Brain microvascular endothelial cell (primary cell): ENCODE data around the gene ZNF783.

ENCODE experiments used
- DNase-seq: peaks from one replicate; pipeline ENCODE4 v3.0.0-alpha.2; 2020
- H3K27ac ChIP-seq: fragments of 250-450 bp; sonication (Bioruptor Pico); 2 replicates; pipeline ENCODE4 v1.5.1; 2020; ENCODE audit warnings: mild to moderate bottlenecking, moderate library complexity
- H3K27me3 ChIP-seq: fragments of 250-450 bp; sonication (Bioruptor Pico); replicated peaks from 2 replicates; pipeline ENCODE4 v1.5.1; 2020; ENCODE audit warnings: mild to moderate bottlenecking
- H3K36me3 ChIP-seq: fragments of 250-450 bp; sonication (Bioruptor Pico); replicated peaks from 2 replicates; pipeline ENCODE4 v1.5.1; 2020; ENCODE audit warnings: mild to moderate bottlenecking
- H3K4me3 ChIP-seq: 2 replicates; pipeline ENCODE4 v1.5.1; 2011; ENCODE audit warnings: low read depth, mild to moderate bottlenecking, control low read depth, low read length, moderate library complexity
- in situ Hi-C: cut with HindIII; loops from 2 replicates; pipeline ENCODE4 v1.10.0; 2017; ENCODE audit warnings: low sequenced_read_pairs, low pct_ligation_motif_present
- TF ChIP-seq, protein P1 (sequence below): IDR thresholded peaks from 2 replicates; pipeline ENCODE4 v1.5.1; 2011; ENCODE audit warnings: low read depth, mild to moderate bottlenecking, moderate library complexity, low read length, control low read depth, inconsistent platforms; ENCODE audit errors: missing control alignments

Gene ZNF783

DNA sequence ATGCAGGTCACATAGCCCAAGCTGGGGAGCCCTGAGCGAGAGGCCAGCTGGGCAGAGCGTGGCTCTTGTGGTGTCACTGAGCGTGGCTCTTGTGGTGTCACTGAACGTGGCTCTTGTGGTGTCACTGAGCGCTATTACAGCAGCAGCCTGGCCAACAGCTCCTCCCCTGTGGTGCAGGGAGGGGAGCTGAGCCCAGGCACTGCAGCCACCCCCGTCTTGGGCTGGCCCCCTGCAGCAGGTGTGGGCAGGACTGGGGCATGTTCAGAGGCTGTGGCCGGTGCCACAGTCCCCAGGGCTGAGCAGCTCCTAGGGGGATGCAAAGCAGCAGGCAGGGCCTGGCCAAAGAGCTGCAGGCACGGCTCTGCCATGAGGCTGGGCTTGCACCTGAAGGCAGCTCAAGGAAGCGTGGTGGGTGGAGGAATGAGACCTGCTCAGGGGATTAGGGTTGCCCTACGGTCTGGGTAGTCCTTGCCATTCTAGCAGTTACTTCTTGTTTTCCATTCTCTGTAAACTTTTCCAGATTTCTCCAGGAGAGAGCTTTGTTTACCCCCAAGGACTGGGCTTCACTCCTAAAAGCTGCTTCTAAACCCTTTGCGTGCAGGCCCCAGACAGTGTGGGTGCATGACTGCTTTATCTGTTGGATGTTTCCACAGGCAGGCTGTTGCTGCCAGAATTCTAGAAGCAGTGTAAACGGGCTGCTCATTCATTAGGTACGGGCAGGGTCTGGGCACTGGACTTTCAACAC is 29.2 kb downstream of the ZNF783 start:
- no peaks in the 10 kb centered on the region for H3K27me3 ChIP-seq
- H3K27ac ChIP-seq = no peak overlapping the region
- H3K36me3 ChIP-seq = no peaks in the 10 kb centered on the region
- TF ChIP-seq, protein P1, sequence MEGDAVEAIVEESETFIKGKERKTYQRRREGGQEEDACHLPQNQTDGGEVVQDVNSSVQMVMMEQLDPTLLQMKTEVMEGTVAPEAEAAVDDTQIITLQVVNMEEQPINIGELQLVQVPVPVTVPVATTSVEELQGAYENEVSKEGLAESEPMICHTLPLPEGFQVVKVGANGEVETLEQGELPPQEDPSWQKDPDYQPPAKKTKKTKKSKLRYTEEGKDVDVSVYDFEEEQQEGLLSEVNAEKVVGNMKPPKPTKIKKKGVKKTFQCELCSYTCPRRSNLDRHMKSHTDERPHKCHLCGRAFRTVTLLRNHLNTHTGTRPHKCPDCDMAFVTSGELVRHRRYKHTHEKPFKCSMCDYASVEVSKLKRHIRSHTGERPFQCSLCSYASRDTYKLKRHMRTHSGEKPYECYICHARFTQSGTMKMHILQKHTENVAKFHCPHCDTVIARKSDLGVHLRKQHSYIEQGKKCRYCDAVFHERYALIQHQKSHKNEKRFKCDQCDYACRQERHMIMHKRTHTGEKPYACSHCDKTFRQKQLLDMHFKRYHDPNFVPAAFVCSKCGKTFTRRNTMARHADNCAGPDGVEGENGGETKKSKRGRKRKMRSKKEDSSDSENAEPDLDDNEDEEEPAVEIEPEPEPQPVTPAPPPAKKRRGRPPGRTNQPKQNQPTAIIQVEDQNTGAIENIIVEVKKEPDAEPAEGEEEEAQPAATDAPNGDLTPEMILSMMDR = no peak
- H3K4me3 ChIP-seq = no peak overlapping the region
- in situ Hi-C loops = no loop called here
- no peak for DNase-seq

DNA sequence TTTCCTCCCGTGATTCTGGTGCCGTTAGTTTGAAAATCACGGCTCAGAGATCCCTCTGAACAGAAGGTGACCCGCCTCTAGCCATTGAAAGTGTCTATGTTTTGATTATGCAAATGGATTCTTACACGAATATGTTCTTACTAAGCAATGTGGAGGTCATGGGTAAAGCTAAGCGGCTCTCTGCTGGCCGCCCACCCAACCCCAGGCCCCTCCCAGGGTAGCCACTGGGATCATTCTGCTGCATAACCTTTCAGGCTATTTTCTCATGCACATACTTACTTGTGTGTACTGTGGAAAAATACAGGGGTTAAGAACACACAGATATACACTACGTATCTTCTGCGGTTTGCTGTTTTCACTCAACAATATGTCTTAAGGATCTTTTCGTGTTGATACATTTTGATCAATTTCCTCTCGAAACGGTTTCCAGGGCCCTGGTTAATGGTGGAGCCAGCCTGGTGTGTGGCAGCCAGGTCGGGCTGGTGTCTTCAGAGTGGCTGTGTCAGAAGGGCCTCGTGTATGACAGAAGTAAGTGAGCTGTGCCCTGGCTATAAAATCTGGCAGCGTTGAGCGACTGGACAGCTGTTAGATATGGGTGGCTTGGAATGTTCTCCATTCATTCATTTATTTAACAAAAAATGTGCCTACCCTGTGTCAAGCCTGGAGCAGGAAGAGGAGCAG is 29.9 kb downstream of the ZNF783 start:
- no peak for DNase-seq
- no peaks in the 10 kb centered on the region for H3K36me3 ChIP-seq
- TF ChIP-seq, protein P1 = no peak
- no peaks in the 10 kb centered on the region for H3K27me3 ChIP-seq
- H3K27ac ChIP-seq = no peak overlapping the region
- H3K4me3 ChIP-seq = no peak overlapping the region
- in situ Hi-C loops = no loop called here

- H3K4me3 ChIP-seq = no peak overlapping the region
Observed at GRCh38 chr7:149292462-149292823, 30.4 kb downstream of the ZNF783 start.

GRCh38 chr7:149293338-149293737 is 31.3 kb downstream of the ZNF783 start:
- TF ChIP-seq, protein P1 = no peak
- Histone ChIP-seq H3K27ac (no peak overlapping the region), H3K36me3 (no peaks in the 10 kb centered on the region), H3K4me3 (no peak overlapping the region), H3K27me3 (no peaks in the 10 kb centered on the region)
- no peak for DNase-seq
- in situ Hi-C loops = no loop called here

More at GRCh38 chr7:149292462-149292823, 30.4 kb downstream of the ZNF783 start:
- no peaks in the 10 kb centered on the region for H3K27me3 ChIP-seq
- TF ChIP-seq, protein P1 = peak; percentile 5
- peak; percentile 24 for DNase-seq
- H3K36me3 ChIP-seq = no peaks in the 10 kb centered on the region
- in situ Hi-C loops = no loop called here
- H3K27ac ChIP-seq = no peak overlapping the region

DNA sequence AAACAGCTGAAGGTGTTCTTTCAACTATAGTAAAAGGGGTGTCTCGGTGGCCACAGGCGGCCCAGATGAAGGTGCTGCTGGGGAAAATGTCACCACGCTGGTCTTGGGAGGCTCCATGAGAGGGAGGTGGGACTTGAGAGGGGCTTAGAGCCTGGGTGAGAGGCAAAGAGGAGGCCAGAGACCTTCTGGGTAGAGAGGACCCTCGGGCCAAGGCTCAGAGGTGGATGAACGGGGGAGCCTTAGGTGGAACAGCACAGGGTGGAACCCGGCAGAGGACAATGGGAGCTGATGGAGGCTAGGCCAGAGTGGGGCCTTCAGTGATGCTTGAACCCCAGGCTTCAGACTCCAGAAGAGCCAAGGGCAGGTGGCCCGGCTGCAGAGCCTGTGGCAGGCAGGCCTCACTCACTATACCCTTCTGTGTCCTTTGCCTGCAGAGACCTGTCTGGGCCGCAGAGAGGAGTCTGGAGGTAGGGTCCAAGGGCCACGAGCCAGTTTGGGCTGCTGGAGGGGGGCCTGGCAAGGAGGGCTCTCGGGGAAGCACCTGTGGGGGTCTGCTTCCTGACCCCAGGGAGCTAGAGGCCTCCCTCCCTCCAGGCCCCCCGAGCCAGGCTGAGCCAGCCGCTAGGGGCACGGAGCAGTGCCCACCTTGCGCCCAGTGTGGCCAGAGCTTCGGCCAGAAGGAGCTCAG is 32.1 kb downstream of the ZNF783 start:
- no peak overlapping the region for H3K27ac ChIP-seq
- H3K4me3 ChIP-seq = no peak overlapping the region
- no peaks in the 10 kb centered on the region for H3K27me3 ChIP-seq
- DNase-seq = no peak
- TF ChIP-seq, protein P1 = no peak
- no peaks in the 10 kb centered on the region for H3K36me3 ChIP-seq
- in situ Hi-C loops = no loop called here
